Activated CD4-positive, alpha-beta T cell treated with anti-CD3 and anti-CD28 coated beads, Interleukin-2, amount 50 U/mL, for 1 hour (primary cell): ENCODE data around the gene ZNF221.

ENCODE experiments used
- DNase-seq: peaks from one replicate; pipeline ENCODE4 v3.0.0-alpha.2; 2020

Gene ZNF221

GRCh38 chr19:43960411-43960810 lies 9.4 kb downstream of the ZNF221 start:
- no peak for DNase-seq

DNA sequence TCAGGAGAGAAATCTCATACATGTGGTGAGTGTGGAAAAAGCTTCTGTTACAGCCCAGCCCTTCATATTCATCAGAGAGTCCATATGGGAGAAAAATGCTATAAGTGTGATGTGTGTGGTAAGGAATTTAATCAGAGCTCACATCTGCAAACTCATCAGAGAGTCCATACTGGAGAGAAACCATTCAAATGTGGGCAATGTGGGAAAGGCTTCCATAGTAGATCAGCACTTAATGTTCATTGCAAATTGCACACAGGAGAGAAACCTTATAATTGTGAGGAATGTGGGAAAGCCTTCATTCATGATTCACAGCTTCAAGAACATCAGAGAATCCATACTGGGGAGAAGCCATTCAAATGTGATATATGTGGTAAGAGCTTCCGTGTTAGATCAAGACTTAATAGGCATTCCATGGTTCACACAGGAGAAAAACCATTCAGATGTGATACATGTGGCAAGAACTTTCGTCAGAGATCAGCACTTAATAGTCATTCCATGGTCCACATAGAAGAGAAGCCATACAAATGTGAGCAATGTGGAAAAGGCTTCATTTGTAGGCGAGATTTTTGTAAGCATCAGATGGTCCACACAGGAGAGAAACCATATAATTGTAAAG lies 15.2 kb downstream of the ZNF221 start:
- no peak for DNase-seq

- no peak for DNase-seq
Observed at GRCh38 chr19:43976732-43977131, 25.7 kb downstream of the ZNF221 start.

- DNase-seq: no peak
Observed at GRCh38 chr19:43983544-43983911, 32.5 kb downstream of the ZNF221 start.

GRCh38 chr19:43983912-43984686 lies 33.1 kb downstream of the ZNF221 start, which contains the start of gene ZNF155:
Gene ZNF155, plus strand, starts transcription at chr19:43984188. Its CDS starts 4,356 bp downstream, at chr19:43988544.
- DNase-seq: peak; percentile 54

DNA sequence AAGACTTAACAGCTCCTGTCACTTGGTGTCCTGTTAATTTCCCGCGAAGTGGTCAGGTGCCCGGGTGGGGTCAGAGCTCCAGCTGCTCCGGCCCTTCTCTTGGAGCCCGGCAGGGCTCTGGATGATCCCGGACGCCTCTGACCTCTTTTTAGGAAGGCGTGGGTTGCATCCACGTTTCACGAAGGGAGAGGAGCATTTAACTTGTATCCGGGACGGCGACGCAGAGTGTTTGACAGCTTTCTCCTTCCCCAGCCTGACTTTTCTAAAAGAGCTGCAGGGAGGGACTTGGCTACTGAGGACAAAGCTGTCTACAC lies 33.6 kb downstream of the ZNF221 start:
- DNase-seq: no peak

DNA sequence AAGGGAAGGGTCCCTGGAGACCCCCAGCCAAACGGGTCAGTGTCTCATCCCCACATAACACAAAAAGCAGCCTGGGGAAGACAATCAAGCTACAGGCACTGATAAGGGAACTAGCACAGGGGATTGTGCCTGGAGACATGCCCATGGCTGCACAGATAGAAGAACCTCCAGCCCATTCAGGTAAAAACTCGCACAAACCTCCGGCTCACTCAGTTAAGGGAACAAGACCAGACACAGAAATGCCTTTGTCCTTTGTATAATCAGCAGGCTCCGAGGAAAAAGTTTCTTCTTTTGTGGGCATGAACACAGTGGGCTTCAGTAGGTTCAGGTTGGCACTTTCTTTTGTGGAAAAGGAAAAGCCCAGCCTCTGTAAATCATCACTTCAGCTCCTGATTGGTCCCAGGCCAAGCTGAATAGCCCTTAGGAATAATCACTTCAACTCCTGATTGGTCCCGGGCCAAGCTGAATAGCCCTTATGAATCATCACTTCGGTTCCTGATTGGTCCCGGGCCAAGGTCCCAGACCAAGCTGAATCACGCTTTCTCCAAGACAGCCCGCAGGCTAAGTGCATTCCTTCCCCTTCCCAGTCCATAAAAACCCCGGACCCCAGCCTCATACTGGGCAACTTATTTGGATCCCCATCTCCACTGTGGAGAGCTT lies 46.7 kb downstream of the ZNF221 start:
- DNase-seq: no peak

DNA sequence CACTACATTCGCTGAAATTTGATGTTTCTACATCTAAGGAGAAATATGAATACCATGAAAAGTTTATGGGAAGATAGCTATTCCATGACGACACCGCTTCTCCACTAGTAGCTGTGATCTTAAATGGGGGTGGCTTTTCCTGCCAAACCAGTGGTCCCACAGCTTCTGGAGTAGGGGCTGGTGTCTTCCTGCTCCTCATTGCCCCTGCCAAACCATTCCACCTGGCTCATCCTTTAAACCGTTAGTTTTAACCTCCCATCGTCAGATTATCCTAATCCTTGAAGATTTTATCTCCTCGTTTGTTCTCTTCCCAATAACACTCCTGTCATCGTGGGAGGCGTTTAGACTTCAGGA lies 51.2 kb downstream of the ZNF221 start:
- DNase-seq: no peak

GRCh38 chr19:44002566-44003460 lies 51.8 kb downstream of the ZNF221 start, which contains the start of gene ZNF230:
Gene ZNF230, plus strand, starts transcription at chr19:44002957. Its CDS starts 4,122 bp downstream, at chr19:44007079.
- peak; percentile 75 for DNase-seq

GRCh38 chr19:44003461-44004009 lies 52.5 kb downstream of the ZNF221 start:
- DNase-seq: no peak

DNA sequence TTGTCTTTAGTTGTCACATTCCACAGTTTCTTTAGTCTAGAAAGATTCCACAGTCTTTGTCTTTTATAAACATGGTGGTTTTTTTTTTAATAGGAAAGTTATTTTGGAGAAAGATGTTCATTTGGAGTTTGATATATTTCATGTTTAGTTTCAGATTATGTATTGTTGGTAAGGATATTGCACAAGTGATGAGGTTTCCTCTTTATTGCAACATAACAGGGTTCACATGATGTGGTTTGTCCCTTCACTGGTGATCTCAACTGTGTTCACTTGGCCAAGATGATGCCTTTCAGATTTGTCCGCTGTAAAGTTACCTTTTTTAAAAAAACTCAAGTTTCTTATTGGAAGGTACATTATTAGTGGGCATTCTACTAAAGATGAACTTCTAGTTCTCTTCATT lies 54.9 kb downstream of the ZNF221 start:
- no peak for DNase-seq

DNA sequence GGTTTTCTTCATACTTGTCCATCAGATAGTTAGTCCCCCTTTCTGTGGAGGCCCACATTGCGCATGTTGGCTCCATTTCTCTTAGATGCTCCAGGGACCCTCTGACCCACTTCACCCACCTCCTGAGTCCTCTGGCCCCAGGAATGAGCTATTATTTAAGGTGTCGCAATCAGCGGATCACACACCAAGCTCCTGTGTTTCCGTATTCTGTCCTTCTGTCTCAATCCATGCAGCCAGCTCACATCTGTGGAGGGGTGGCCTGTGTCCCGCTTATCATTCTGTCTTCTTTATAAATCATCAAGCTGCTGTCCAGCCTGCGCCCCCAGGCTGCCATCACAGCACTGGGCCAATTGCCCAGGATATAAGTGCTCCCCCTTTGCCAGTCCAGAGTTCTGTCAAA lies 56.4 kb downstream of the ZNF221 start:
- DNase-seq: no peak

- no peak for DNase-seq
Observed at GRCh38 chr19:44010468-44010867, 59.4 kb downstream of the ZNF221 start.
